LNCaP clone FGC (cell line): ENCODE data around the gene RMRP.

Source experiments
- DNase-seq: peaks from one replicate; pipeline ENCODE4 v3.0.0-alpha.2; 2011; ENCODE audit warnings: low read depth
- H3K4me3 ChIP-seq: 2 replicates; pipeline ENCODE4 v1.5.1; 2011; ENCODE audit warnings: mild to moderate bottlenecking, low read depth, low read length, control low read depth
- CTCF ChIP-seq: IDR thresholded peaks from 2 replicates; pipeline ENCODE4 v1.5.1; 2012; ENCODE audit warnings: mild to moderate bottlenecking; ENCODE audit not compliant: control insufficient read depth, insufficient read depth; ENCODE audit errors: extremely low read depth

Gene RMRP

GRCh38 chr9:35700942-35701341 lies 43.1 kb upstream of the RMRP start:
- no peak overlapping the region for H3K4me3 ChIP-seq
- no peak for TF ChIP-seq CTCF
- DNase-seq = no peak

GRCh38 chr9:35700031-35700430 lies 42.2 kb upstream of the RMRP start:
- TF ChIP-seq CTCF = no peak
- no peak overlapping the region for H3K4me3 ChIP-seq
- DNase-seq = no peak

- TF ChIP-seq CTCF = no peak
- H3K4me3 ChIP-seq = no peak overlapping the region
- DNase-seq = no peak
These were observed 40.4 kb upstream of the RMRP start for GRCh38 chr9:35698231-35698630.

GRCh38 chr9:35697486-35697885 lies 39.7 kb upstream of the RMRP start:
- no peak for DNase-seq
- no peak overlapping the region for H3K4me3 ChIP-seq
- no peak for TF ChIP-seq CTCF

GRCh38 chr9:35696520-35697215 lies 38.8 kb upstream of the RMRP start:
- DNase-seq = no peak
- TF ChIP-seq CTCF = peak; percentile 86
- H3K4me3 ChIP-seq = no peak overlapping the region

GRCh38 chr9:35695943-35696401 lies 38.2 kb upstream of the RMRP start:
- no peak for TF ChIP-seq CTCF
- no peak overlapping the region for H3K4me3 ChIP-seq
- DNase-seq = no peak

- no peak for DNase-seq
- no peak for TF ChIP-seq CTCF
- no peak overlapping the region for H3K4me3 ChIP-seq
These were observed 34.0 kb upstream of the RMRP start for GRCh38 chr9:35691757-35692301.
